IMR-90 (cell line): ENCODE measurements around the gene POU2AF1. TPM values are rescaled to one million over a fixed set of nuclear protein-coding genes. Genes with fewer than 3 reads are reported as not detected.

Experiments used
- ATAC-seq: fragments of 200-7000 bp; cut with Tn5 transposase; 2 replicates; pipeline ENCODE4 v1.9.1; 2020; ENCODE audit warnings: low read depth, mild to moderate bottlenecking, moderate library complexity
- BruUV-seq: library from RNA; stranded (reverse); fragments of 400-500 nt; replicated peaks from 2 replicates; lab custom pipeline; 2021; lab: Mats Ljungman, UMichigan
- CTCF ChIA-PET: fragments of 300-600 bp; formaldehyde crosslinking; extraction: SDS; loops from one replicate; lab custom pipeline; 2021; ENCODE audit warnings: antibody characterized with exemption; lab: Yijun Ruan, JAX
- POLR2A ChIA-PET: fragments of 300-600 bp; sonication (Branson Sonifier 250); formaldehyde crosslinking; loops from one replicate; lab custom pipeline; 2022; ENCODE audit warnings: antibody characterized with exemption; ENCODE audit not compliant: unreplicated experiment; lab: Charles Lee
- DNase-seq: peaks from one replicate; pipeline ENCODE4 v3.0.0; 2013
- H2AFZ ChIP-seq: replicated peaks from 2 replicates; pipeline ENCODE3; 2013; ENCODE audit warnings: low read length, mild to moderate bottlenecking; ENCODE audit not compliant: poor library complexity
- H2AK5ac ChIP-seq: 2 replicates; pipeline ENCODE4 v1.6.1; 2013; ENCODE audit warnings: low read depth, low read length, inconsistent platforms
- H2AK9ac ChIP-seq: replicated peaks from 2 replicates; pipeline ENCODE3; 2013; ENCODE audit warnings: mild to moderate bottlenecking, low read depth, low read length, moderate library complexity; ENCODE audit not compliant: poor library complexity
- H2BK120ac ChIP-seq: 2 replicates; pipeline ENCODE4 v1.6.1; 2013; ENCODE audit warnings: low read depth, low read length, inconsistent platforms
- H2BK15ac ChIP-seq: 3 replicates; pipeline ENCODE4 v1.6.1; 2013; ENCODE audit warnings: low read depth, low read length, inconsistent platforms
- H2BK20ac ChIP-seq: 2 replicates; pipeline ENCODE4 v1.6.1; 2013; ENCODE audit warnings: low read depth, mild to moderate bottlenecking, inconsistent platforms, low read length, moderate library complexity
- H2BK5ac ChIP-seq: 2 replicates; pipeline ENCODE4 v1.6.1; 2013; ENCODE audit warnings: mild to moderate bottlenecking, low read depth, low read length, inconsistent platforms; ENCODE audit not compliant: poor library complexity, severe bottlenecking
- H3K14ac ChIP-seq: replicated peaks from 2 replicates; pipeline ENCODE4 v1.6.1; 2013; ENCODE audit warnings: low read depth, low read length, inconsistent platforms
- H3K18ac ChIP-seq: 2 replicates; pipeline ENCODE4 v1.6.1; 2013; ENCODE audit warnings: low read depth, low read length, control low read depth
- H3K23ac ChIP-seq: 2 replicates; pipeline ENCODE4 v1.6.1; 2013; ENCODE audit warnings: low read depth, low read length, inconsistent platforms
- H3K27ac ChIP-seq: 2 replicates; pipeline ENCODE4 v1.5.1; 2013; ENCODE audit warnings: mild to moderate bottlenecking, control low read depth, low read length; ENCODE audit not compliant: insufficient read depth
- H3K27me3 ChIP-seq: 2 replicates; pipeline ENCODE4 v1.6.1; 2013; ENCODE audit warnings: low read length; ENCODE audit not compliant: control insufficient read depth, insufficient read depth
- H3K36me3 ChIP-seq: 2 replicates; pipeline ENCODE4 v1.6.1; 2013; ENCODE audit warnings: low read length, mixed read lengths; ENCODE audit not compliant: control insufficient read depth, insufficient read depth
- H3K4ac ChIP-seq: 2 replicates; pipeline ENCODE4 v1.6.1; 2013; ENCODE audit warnings: low read depth, low read length, inconsistent platforms
- H3K4me1 ChIP-seq: 2 replicates; pipeline ENCODE4 v1.6.1; 2013; ENCODE audit warnings: low read length, mixed read lengths; ENCODE audit not compliant: control insufficient read depth, insufficient read depth
- H3K4me2 ChIP-seq: 2 replicates; pipeline ENCODE4 v1.6.1; 2013; ENCODE audit warnings: low read depth, mild to moderate bottlenecking, control low read depth, low read length, moderate library complexity
- H3K4me3 ChIP-seq: 2 replicates; pipeline ENCODE4 v1.5.1; 2013; ENCODE audit warnings: low read depth, mild to moderate bottlenecking, control low read depth, low read length, moderate library complexity; ENCODE audit not compliant: insufficient read depth
- H3K56ac ChIP-seq: 2 replicates; pipeline ENCODE4 v1.6.1; 2013; ENCODE audit warnings: low read length, inconsistent platforms; ENCODE audit not compliant: insufficient read depth; ENCODE audit errors: extremely low read depth
- H3K79me1 ChIP-seq, 2 experiments: 2 replicates each; pipeline ENCODE4 v1.6.1; 2013; ENCODE audit warnings: low read length in 2 of 2, inconsistent platforms in 1 of 2, low read depth in 1 of 2
- H3K9ac ChIP-seq: 2 replicates; pipeline ENCODE4 v1.6.1; 2013; ENCODE audit warnings: low read depth, low read length, control low read depth
- H3K9me1 ChIP-seq: 2 replicates; pipeline ENCODE4 v1.6.1; 2013; ENCODE audit warnings: low read length, inconsistent platforms; ENCODE audit not compliant: insufficient read depth
- H3K9me3 ChIP-seq: 2 replicates; pipeline ENCODE4 v1.6.1; 2013; ENCODE audit warnings: low read length; ENCODE audit not compliant: control insufficient read depth, insufficient read depth
- H4K20me1 ChIP-seq: 2 replicates; pipeline ENCODE4 v1.6.1; 2013; ENCODE audit warnings: low read length, inconsistent platforms; ENCODE audit not compliant: insufficient read depth
- H4K5ac ChIP-seq: 2 replicates; pipeline ENCODE4 v1.6.1; 2013; ENCODE audit warnings: mild to moderate bottlenecking, low read depth, low read length, control low read depth
- H4K8ac ChIP-seq, 2 experiments: 2 replicates each; pipeline ENCODE4 v1.6.1; 2013; ENCODE audit warnings: low read depth in 2 of 2, low read length in 2 of 2, control low read depth in 1 of 2, inconsistent platforms in 1 of 2
- H4K91ac ChIP-seq: 2 replicates; pipeline ENCODE4 v1.6.1; 2013; ENCODE audit warnings: low read depth, low read length, inconsistent platforms; ENCODE audit not compliant: insufficient read depth
- BHLHE40 ChIP-seq: fragments of 150-350 bp; IDR thresholded peaks from 2 replicates; pipeline ENCODE4 v1.6.1; 2016; ENCODE audit warnings: mild to moderate bottlenecking, low read depth, low read length
- CEBPB ChIP-seq: IDR thresholded peaks from 2 replicates; pipeline ENCODE4 v1.6.1; 2012; ENCODE audit warnings: low read depth, low read length, improper control_type of control experiment
- CHD1 ChIP-seq: IDR thresholded peaks from 2 replicates; pipeline ENCODE4 v1.6.1; 2012; ENCODE audit warnings: low read depth, low read length, improper control_type of control experiment
- FOS ChIP-seq: fragments of 150-350 bp; IDR thresholded peaks from 2 replicates; pipeline ENCODE4 v1.6.1; 2016; ENCODE audit warnings: low read depth, low read length
- MAFK ChIP-seq: IDR thresholded peaks from 2 replicates; pipeline ENCODE4 v1.6.1; 2012; ENCODE audit warnings: low read depth, low read length, improper control_type of control experiment
- MAZ ChIP-seq: IDR thresholded peaks from 2 replicates; pipeline ENCODE4 v1.6.1; 2012; ENCODE audit warnings: low read depth, mild to moderate bottlenecking, low read length, improper control_type of control experiment, moderate library complexity, borderline replicate concordance
- MXI1 ChIP-seq: IDR thresholded peaks from 2 replicates; pipeline ENCODE4 v1.6.1; 2012; ENCODE audit warnings: low read depth, mild to moderate bottlenecking, low read length, moderate library complexity, borderline replicate concordance
- NFE2L2 ChIP-seq: fragments of 150-350 bp; IDR thresholded peaks from 2 replicates; pipeline ENCODE4 v1.6.1; 2016; ENCODE audit warnings: low read depth, mild to moderate bottlenecking, low read length
- POLR2A ChIP-seq: IDR thresholded peaks from 2 replicates; pipeline ENCODE4 v1.6.1; 2012; ENCODE audit warnings: mild to moderate bottlenecking, low read depth, low read length
- RCOR1 ChIP-seq: IDR thresholded peaks from 2 replicates; pipeline ENCODE4 v1.6.1; 2012; ENCODE audit warnings: mild to moderate bottlenecking, low read length, improper control_type of control experiment; ENCODE audit not compliant: insufficient replicate concordance
- RFX5 ChIP-seq: IDR thresholded peaks from 2 replicates; pipeline ENCODE4 v1.8.0; 2012; ENCODE audit warnings: low read depth, mild to moderate bottlenecking, low read length, moderate library complexity
- SMC3 ChIP-seq: fragments of 150-350 bp; IDR thresholded peaks from 2 replicates; pipeline ENCODE4 v1.6.1; 2016; ENCODE audit warnings: low read depth, mild to moderate bottlenecking, antibody characterized with exemption, low read length, moderate library complexity
- USF2 ChIP-seq: fragments of 150-350 bp; IDR thresholded peaks from 2 replicates; pipeline ENCODE4 v1.6.1; 2017; ENCODE audit warnings: mild to moderate bottlenecking, antibody characterized with exemption, low read length, low read depth
- WGBS, 2 experiments: methylation state at CpG; one replicate each; pipeline versions ENCODE4 v1.1.5 to v1.1.7; 2013; ENCODE audit warnings: missing lambda C conversion rate in 2 of 2; ENCODE audit not compliant: insufficient read length in 1 of 2; ENCODE audit errors: extremely low coverage in 2 of 2; 5-methylcytosine and 5-hydroxymethylcytosine counted together
- dilution Hi-C: fragments of 300-500 bp; cut with HindIII; formaldehyde crosslinking; loops from one replicate; pipeline ENCODE4 v1.14.3; 2018; ENCODE audit warnings: low sequenced_read_pairs; ENCODE audit not compliant: unreplicated experiment
- in situ Hi-C: fragments of 300-500 bp; cut with MboI; formaldehyde crosslinking; loops from 3 replicates; pipeline ENCODE4 v1.14.3; 2019; ENCODE audit warnings: low sequenced_read_pairs, inconsistent platforms, mixed read lengths
- intact Hi-C: fragments of 100-400 bp; cut with micrococcal nuclease; formaldehyde crosslinking; loops from 2 replicates; pipeline ENCODE4 v1.10.0; 2022
- polyA plus RNA-seq, 3 experiments: library from polyadenylated mRNA; depleted of rRNA; stranded (reverse); fragments of >200 nt; gene quantifications; 2 replicates each; pipeline ENCODE4 v1.2.3, GENCODE V29; 2012; ENCODE audit warnings: low replicate concordance in 1 of 3
- total RNA-seq: library from RNA; depleted of rRNA; stranded (reverse); fragments of >200 nt; gene quantifications from 2 replicates; pipeline ENCODE4 v1.2.3, GENCODE V29; 2012
- TF ChIP-seq, protein P1 (sequence below): fragments of 150-350 bp; IDR thresholded peaks from 2 replicates; pipeline ENCODE4 v1.6.1; 2016; ENCODE audit warnings: low read depth, mild to moderate bottlenecking, low read length, moderate library complexity, borderline replicate concordance

POU2AF1 gene
- total and polyA plus RNA-seq, 2 of the 4 experiments (the other 2 are of a cell fraction), result not detected

DNA sequence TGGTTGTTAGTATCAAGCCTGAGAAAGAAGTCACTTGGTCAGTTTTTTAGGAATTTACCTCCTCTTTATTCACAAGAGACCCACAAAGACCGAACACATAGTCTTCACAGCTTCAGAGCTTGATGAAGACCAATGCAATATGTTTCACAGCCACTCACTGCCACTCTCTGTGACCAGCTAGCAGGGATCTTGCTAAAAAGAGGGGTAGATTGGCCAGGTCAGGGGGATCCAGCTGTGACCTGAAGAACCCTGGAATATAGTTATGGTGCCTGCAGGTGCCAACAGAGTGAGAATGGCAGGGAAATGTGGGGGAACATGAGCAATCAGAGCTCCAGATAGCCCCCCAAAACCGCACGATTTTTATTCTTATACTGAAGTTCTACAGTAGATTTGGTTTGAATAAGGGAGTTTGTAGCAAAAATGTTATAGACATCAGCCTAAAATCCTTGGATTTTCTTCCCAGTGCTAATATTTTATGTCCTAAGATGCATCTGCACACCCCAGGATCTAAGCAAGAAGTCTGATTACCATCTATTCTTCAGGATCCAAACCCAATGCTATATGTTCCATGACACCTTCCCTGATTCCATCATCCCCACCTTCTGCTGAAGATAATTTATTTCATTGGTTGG, 8.7 kb downstream of the POU2AF1 start:
- intact Hi-C loops (no loop called here), in situ Hi-C loops (no loop called here), dilution Hi-C loops (no loop called here)
- no peak overlapping the region for H3K9ac ChIP-seq
- no peak overlapping the region for H3K27ac ChIP-seq
- no peaks in the 10 kb centered on the region; the same call in 1 of the 2 replicates for H3K9me3 ChIP-seq
- H4K8ac ChIP-seq, result no peak overlapping the region
- H3K79me1 ChIP-seq, result no peaks in the 10 kb centered on the region
- H3K23ac ChIP-seq, result no peak overlapping the region
- DNase-seq, result no peak
- H3K4me1 ChIP-seq, result no peaks in the 10 kb centered on the region
- no peak overlapping the region for H3K4me2 ChIP-seq
- ChIA-PET POLR2A (no interaction called here), CTCF (no interaction called here)
- no peaks in the 10 kb centered on the region for H3K9me1 ChIP-seq
- no peak for ATAC-seq
- no peak overlapping the region for H2AFZ ChIP-seq
- H3K4me3 ChIP-seq, result no peak overlapping the region
- H3K56ac ChIP-seq, result no peak overlapping the region
- BruUV-seq, result no TSS peak
- H2BK15ac ChIP-seq, result no peak overlapping the region
- no peaks in the 10 kb centered on the region for H3K36me3 ChIP-seq
- H3K27me3 ChIP-seq, result peaks cover 49% of the 10 kb centered on the region
- no peak overlapping the region for H2BK20ac ChIP-seq
- no peak for TF ChIP-seq RFX5
- no peak for TF ChIP-seq MAZ
- no peak for TF ChIP-seq NFE2L2
- TF ChIP-seq, protein P1, sequence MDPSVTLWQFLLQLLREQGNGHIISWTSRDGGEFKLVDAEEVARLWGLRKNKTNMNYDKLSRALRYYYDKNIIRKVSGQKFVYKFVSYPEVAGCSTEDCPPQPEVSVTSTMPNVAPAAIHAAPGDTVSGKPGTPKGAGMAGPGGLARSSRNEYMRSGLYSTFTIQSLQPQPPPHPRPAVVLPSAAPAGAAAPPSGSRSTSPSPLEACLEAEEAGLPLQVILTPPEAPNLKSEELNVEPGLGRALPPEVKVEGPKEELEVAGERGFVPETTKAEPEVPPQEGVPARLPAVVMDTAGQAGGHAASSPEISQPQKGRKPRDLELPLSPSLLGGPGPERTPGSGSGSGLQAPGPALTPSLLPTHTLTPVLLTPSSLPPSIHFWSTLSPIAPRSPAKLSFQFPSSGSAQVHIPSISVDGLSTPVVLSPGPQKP, result no peak
- TF ChIP-seq CHD1, result no peak
- TF ChIP-seq MXI1, result no peak
- no peak for TF ChIP-seq CEBPB
- TF ChIP-seq SMC3, result no peak
- no peak for TF ChIP-seq BHLHE40
- no peak for TF ChIP-seq FOS
- no peak for TF ChIP-seq RCOR1
- no peak for TF ChIP-seq USF2
- TF ChIP-seq POLR2A, result no peak
- TF ChIP-seq MAFK, result no peak
- WGBS, 2 experiments, result 70% methylated on average over 2 of the region's 3 CpGs; no CpG with 5 or more reads in 1 of the 2 experiments
- no peak overlapping the region for H3K14ac ChIP-seq
- H4K91ac ChIP-seq, result no peak overlapping the region
- H2BK120ac ChIP-seq, result no peak overlapping the region
- no peak overlapping the region for H2BK5ac ChIP-seq
- no peak overlapping the region for H4K5ac ChIP-seq
- no peak overlapping the region for H2AK5ac ChIP-seq
- no peak overlapping the region for H2AK9ac ChIP-seq
- H3K4ac ChIP-seq, result no peak overlapping the region
- no peak overlapping the region for H3K18ac ChIP-seq
- H4K20me1 ChIP-seq, result no peaks in the 10 kb centered on the region
